ENCODE results near the gene ZNF253.
A peak's percentile ranks its signal among the peaks of the same experiment; 100 is the strongest.
"Not testable (repeated sequence)": the region's sequence is repeated elsewhere in the genome, so short reads cannot be mapped to it uniquely, and the experiment has no call there.

The ZNF253 gene

DNA sequence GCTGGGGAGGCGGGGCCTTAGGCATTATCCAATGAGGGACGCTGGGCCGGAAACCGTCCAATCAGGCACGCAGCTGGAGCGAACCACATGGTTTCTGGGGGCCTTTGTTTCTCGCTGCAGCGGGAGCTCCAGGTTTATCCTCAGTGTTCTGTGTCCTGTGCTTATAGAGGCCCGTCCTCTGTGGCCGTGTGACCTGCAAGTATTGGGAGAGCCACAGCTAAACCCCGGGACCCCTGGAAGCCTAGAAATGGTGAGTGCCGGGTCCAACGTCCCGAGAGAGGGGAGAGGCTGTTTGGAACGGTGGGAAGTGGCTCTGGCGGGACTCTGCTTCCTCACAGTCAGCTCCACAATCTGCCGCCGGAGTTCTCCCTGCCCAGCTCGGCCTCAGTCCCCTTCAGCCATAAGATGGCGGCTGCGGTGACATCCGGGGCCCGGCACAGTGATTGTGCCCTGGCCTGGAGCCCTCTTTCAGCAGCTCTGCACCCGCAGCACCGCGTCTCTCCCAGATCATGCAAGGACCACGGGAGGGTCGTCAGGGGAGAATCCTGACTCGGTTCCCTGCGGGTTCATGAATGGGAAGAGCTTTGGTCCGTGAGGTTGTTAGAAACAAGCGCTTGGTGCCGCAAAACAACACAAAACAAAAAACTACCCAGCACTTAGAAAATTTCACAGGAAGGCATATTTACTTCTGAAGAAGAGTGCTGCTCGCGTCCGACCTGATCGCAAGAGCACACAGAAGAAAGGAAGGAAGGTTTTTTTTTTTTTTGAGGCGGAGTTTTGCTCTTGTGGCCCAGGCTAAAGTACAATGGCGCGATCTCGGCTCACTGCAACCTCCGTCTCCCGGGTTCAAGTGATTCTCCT, at the start of gene ZNF253:
Gene ZNF253, plus strand, starts transcription at position 133 of the 861 bp plus-strand sequence. Its CDS starts 115 bp downstream, at position 248.
- ChIA-PET POLR2A (no interaction called here), CTCF (no interaction called here)
- TF ChIP-seq LEF1 (IDR thresholded peaks at IDR 0.05; ENCODE audit: borderline replicate concordance) (no peak), FOXK2 (IDR thresholded peaks at IDR 0.05) (no peak), SP1 (IDR thresholded peaks at IDR 0.05) (no peak), FOXM1 (IDR thresholded peaks at IDR 0.05; ENCODE audit: borderline replicate concordance) (no peak), ARNT (IDR thresholded peaks at IDR 0.05) (no peak), ELF4 (IDR thresholded peaks at IDR 0.05) (no peak), ZNF384 (IDR thresholded peaks at IDR 0.05) (no peak), SUZ12 (IDR thresholded peaks at IDR 0.05) (no peak), HDGF (IDR thresholded peaks at IDR 0.05; ENCODE audit: borderline replicate concordance) (no peak), L3MBTL2 (conservative IDR thresholded peaks at IDR 0.05) (no peak), CTBP1 (IDR thresholded peaks at IDR 0.05; ENCODE audit: borderline replicate concordance) (no peak), FOXA1 (IDR thresholded peaks at IDR 0.05) (no peak)
- peak; percentile 7 for DNase-seq (ENCODE audit: extremely low spot score)

DNA sequence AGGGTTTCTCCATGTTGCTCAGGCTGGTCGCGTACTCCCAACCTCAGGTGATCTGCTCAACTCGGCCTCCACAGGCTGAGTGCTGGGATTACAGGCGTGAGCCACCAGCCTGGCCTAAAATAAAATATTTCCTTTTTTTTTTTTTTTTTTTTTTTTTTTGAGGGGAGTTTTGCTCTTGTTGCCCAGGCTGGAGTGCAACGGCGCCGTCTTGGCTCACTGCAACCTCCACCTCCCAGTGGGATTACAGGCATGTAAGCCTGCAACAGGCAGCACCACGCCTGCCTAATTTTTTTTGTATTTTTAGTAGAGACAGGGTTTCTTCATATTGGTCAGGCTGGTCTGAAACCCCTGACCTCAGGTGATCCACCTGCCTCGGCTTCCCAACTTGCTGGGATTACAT, 49.0 kb upstream of the ZNF253 start:
- DNase-seq (ENCODE audit: extremely low spot score), result no peak
- ChIA-PET CTCF (no interaction called here), POLR2A (no interaction called here)
- TF ChIP-seq BHLHE40 (IDR thresholded peaks at IDR 0.05; ENCODE audit: borderline replicate concordance), result no peak

DNA sequence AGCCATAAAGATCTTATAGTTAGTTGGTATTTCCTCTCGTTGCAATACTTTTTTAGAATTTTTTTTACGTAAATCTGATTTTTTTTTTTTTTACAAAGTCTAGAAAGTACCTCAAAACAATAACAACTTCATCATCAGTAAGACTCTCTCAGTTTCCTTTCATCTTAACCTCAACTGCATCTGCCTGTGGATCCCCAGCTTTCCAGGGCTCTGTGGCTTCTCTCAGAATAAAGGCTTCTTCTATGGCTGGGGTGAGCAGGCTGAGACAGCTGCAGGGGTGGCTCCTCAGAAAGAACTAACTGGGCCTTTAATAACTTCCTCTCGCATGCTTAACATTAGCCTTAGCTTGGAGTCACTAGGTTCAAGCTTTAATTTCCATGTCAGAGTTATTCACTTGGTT, 48.3 kb upstream of the ZNF253 start:
- no peak for TF ChIP-seq SP1 (IDR thresholded peaks at IDR 0.05)
- no peak for TF ChIP-seq CTBP1 (IDR thresholded peaks at IDR 0.05; ENCODE audit: borderline replicate concordance)
- TF ChIP-seq HDGF (IDR thresholded peaks at IDR 0.05; ENCODE audit: borderline replicate concordance), result no peak
- TF ChIP-seq FOXA1 (IDR thresholded peaks at IDR 0.05), result no peak
- no peak for TF ChIP-seq ARNT (IDR thresholded peaks at IDR 0.05)
- no peak for TF ChIP-seq FOXM1 (IDR thresholded peaks at IDR 0.05; ENCODE audit: borderline replicate concordance)
- no peak for TF ChIP-seq ELF4 (IDR thresholded peaks at IDR 0.05)
- TF ChIP-seq BHLHE40 (IDR thresholded peaks at IDR 0.05; ENCODE audit: borderline replicate concordance), result no peak
- no peak for TF ChIP-seq L3MBTL2 (conservative IDR thresholded peaks at IDR 0.05)
- no peak for TF ChIP-seq SUZ12 (IDR thresholded peaks at IDR 0.05)
- ChIA-PET CTCF (no interaction called here), POLR2A (no interaction called here)
- no peak for DNase-seq (ENCODE audit: extremely low spot score)

DNA sequence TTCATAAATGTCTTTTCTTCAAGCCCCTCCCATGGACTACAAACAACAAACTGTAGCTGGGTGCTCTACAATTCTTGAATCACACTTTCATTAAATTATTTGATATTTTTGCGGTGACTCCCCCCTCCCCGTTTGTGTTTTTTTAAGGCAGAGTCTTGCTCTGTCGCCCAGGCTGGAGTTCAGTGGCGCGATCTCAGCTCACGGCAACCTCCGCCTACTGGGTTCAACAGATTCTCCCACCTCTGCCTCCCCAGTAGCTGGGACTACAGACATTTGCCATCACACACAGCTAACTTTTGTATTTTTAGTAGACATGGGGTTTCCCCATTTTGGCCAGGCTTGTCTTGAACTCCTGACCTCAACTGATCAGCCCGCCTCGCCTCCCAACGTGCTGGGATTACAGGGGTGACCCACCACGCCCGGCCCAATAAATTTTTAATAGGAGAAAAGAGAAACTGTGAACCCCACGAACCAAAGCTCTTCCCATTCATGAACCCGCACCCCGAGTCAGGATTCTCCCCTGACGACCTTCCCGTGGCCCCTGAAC, 44.8 kb upstream of the ZNF253 start:
- TF ChIP-seq FOXK2 (IDR thresholded peaks at IDR 0.05), result no peak
- TF ChIP-seq ARNT (IDR thresholded peaks at IDR 0.05), result no peak
- TF ChIP-seq BHLHE40 (IDR thresholded peaks at IDR 0.05; ENCODE audit: borderline replicate concordance), result no peak
- TF ChIP-seq LEF1 (IDR thresholded peaks at IDR 0.05; ENCODE audit: borderline replicate concordance), result no peak
- no peak for TF ChIP-seq ELF4 (IDR thresholded peaks at IDR 0.05)
- TF ChIP-seq L3MBTL2 (conservative IDR thresholded peaks at IDR 0.05), result no peak
- TF ChIP-seq HDGF (IDR thresholded peaks at IDR 0.05; ENCODE audit: borderline replicate concordance), result no peak
- TF ChIP-seq FOXM1 (IDR thresholded peaks at IDR 0.05; ENCODE audit: borderline replicate concordance), result no peak
- TF ChIP-seq NFRKB (IDR thresholded peaks at IDR 0.05), result no peak
- TF ChIP-seq SUZ12 (IDR thresholded peaks at IDR 0.05), result no peak
- no peak for TF ChIP-seq ZNF384 (IDR thresholded peaks at IDR 0.05)
- no peak for TF ChIP-seq SP1 (IDR thresholded peaks at IDR 0.05)
- TF ChIP-seq, protein P1, sequence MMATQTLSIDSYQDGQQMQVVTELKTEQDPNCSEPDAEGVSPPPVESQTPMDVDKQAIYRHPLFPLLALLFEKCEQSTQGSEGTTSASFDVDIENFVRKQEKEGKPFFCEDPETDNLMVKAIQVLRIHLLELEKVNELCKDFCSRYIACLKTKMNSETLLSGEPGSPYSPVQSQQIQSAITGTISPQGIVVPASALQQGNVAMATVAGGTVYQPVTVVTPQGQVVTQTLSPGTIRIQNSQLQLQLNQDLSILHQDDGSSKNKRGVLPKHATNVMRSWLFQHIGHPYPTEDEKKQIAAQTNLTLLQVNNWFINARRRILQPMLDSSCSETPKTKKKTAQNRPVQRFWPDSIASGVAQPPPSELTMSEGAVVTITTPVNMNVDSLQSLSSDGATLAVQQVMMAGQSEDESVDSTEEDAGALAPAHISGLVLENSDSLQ (IDR thresholded peaks at IDR 0.05), result no peak
- no peak for TF ChIP-seq CTBP1 (IDR thresholded peaks at IDR 0.05; ENCODE audit: borderline replicate concordance)
- no peak for TF ChIP-seq TARDBP (IDR thresholded peaks at IDR 0.05)
- TF ChIP-seq FOXA1 (IDR thresholded peaks at IDR 0.05), result no peak
- CTCF ChIA-PET, result no interaction called here
- no peak for DNase-seq (ENCODE audit: extremely low spot score)
- POLR2A ChIA-PET, result no interaction called here

DNA sequence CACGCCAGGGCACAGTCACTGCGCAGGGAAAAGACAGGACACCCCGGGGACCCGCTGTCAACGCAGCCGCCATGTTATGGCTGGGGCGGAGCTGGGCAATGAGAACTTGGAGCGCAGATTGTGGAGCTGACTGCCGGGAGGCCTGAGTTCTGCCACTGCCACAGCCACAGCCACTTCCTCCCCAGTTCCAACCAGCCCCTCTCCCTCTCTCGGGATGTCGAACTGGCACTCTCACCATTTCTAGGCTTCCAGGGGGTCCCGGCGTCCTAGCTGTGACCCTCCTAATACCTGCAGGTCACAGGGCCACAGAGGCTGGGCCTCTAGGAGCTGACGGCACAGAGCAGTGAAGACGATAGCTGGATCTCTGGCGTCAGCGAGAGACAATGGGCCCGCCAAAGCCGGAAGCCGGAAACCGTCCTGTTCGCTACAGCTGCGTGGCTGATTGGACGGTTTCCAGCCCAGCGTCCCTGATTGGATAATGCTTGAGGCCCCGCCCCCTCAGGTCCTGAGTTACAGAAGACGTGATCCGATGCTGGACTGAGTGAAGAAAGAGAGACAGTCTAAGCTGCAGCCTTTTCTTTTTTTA, 44.2 kb upstream of the ZNF253 start, which contains the start of gene ZNF506:
Gene ZNF506, minus strand, starts transcription at position 385 of the 586 bp plus-strand sequence. Its CDS starts 147 bp downstream, at position 238.
- CTCF ChIA-PET, result no interaction called here
- peak; percentile 9 for DNase-seq (ENCODE audit: extremely low spot score)
- TF ChIP-seq ZNF384 (IDR thresholded peaks at IDR 0.05) (no peak), NFRKB (IDR thresholded peaks at IDR 0.05) (no peak), LEF1 (IDR thresholded peaks at IDR 0.05; ENCODE audit: borderline replicate concordance) (no peak), BHLHE40 (IDR thresholded peaks at IDR 0.05; ENCODE audit: borderline replicate concordance) (no peak), SP1 (IDR thresholded peaks at IDR 0.05) (no peak), L3MBTL2 (conservative IDR thresholded peaks at IDR 0.05) (no peak), TARDBP (IDR thresholded peaks at IDR 0.05) (no peak), FOXA1 (IDR thresholded peaks at IDR 0.05) (no peak), ELF4 (IDR thresholded peaks at IDR 0.05) (no peak), ARNT (IDR thresholded peaks at IDR 0.05) (no peak), SUZ12 (IDR thresholded peaks at IDR 0.05) (no peak), FOXM1 (IDR thresholded peaks at IDR 0.05; ENCODE audit: borderline replicate concordance) (no peak), CTBP1 (IDR thresholded peaks at IDR 0.05; ENCODE audit: borderline replicate concordance) (no peak)
- TF ChIP-seq, protein P1 (IDR thresholded peaks at IDR 0.05), result no peak
- POLR2A ChIA-PET, result no interaction called here

DNA sequence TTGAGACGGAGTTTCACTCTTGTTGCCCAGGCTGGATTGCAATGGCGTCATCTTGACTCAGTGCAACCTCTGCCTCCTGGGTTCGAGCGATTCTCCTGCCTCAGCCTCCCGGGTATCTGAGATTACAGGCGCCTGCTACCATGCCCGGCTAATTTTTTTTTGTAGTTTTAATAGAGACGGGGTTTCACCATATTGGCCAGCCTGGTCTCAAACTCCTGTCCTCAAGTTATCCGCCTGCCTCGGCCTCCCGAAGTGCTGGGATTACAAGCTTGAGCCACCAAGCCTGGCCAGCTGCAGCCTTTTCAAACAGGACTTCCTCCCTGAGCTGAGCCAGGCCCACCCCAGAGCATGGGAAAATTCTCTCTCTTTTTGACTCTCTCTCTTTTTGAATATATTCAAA, 43.7 kb upstream of the ZNF253 start:
- DNase-seq (ENCODE audit: extremely low spot score); CTCF ChIA-PET; POLR2A ChIA-PET: not testable (repeated sequence)
